Heart left ventricle (tissue), 16 donors: Measurements from ENCODE around the gene NAGA. TPM values are rescaled to one million over a fixed set of nuclear protein-coding genes. Genes with fewer than 3 reads are reported as not detected.
"Not testable (repeated sequence)": the region's sequence is repeated elsewhere in the genome, so short reads cannot be mapped to it uniquely, and the experiment has no call there.

Experiments
- ATAC-seq, 4 donors: fragments of 200-7000 bp; cut with Tn5 transposase; one replicate each; pipeline ENCODE4 v1.9.1; 2020 to 2022; ENCODE audit warnings: moderate library complexity in 4 of 4, mild to moderate bottlenecking in 3 of 4, moderate number of reproducible peaks in 1 of 4
- DNase-seq, 5 donors: peaks; one replicate each; pipeline ENCODE4 v3.0.0-alpha.2; 2020
- H3K27ac ChIP-seq, 12 donors: fragments of 200-600 bp; sonication (generic) in 4 of 12; one replicate each; pipeline versions ENCODE4 v1.5.0 to v1.8.0; 2016 to 2022; ENCODE audit warnings: mild to moderate bottlenecking in 2 of 12
- H3K27me3 ChIP-seq, 9 donors: fragments of 200-600 bp; sonication (generic) in 2 of 9; one replicate each; pipeline versions ENCODE4 v1.5.1 to v1.8.0; 2016 to 2022; ENCODE audit warnings: mild to moderate bottlenecking in 3 of 9
- H3K36me3 ChIP-seq, 9 donors: fragments of 200-600 bp; sonication (generic) in 2 of 9; one replicate each; pipeline versions ENCODE4 v1.5.0 to v1.8.0; 2018 to 2022; ENCODE audit warnings: mild to moderate bottlenecking in 2 of 9
- H3K4me1 ChIP-seq, 12 donors: fragments of 200-600 bp; sonication (generic) in 4 of 12; one replicate each; pipeline versions ENCODE4 v1.5.0 to v1.8.0; 2016 to 2022; ENCODE audit warnings: mild to moderate bottlenecking in 3 of 12
- H3K4me3 ChIP-seq, 12 donors: fragments of 200-600 bp; sonication (generic) in 4 of 12; one replicate each; pipeline versions ENCODE4 v1.5.0 to v1.8.0; 2017 to 2022; ENCODE audit warnings: mild to moderate bottlenecking in 9 of 12, moderate library complexity in 4 of 12
- H3K9me3 ChIP-seq, 12 donors: fragments of 200-600 bp; sonication (generic) in 4 of 12; one replicate each; pipeline versions ENCODE4 v1.5.0 to v1.8.0; 2016 to 2022; ENCODE audit warnings: mild to moderate bottlenecking in 1 of 12
- POLR2A ChIP-seq, 2 donors: fragments of 450-650 bp; IDR thresholded peaks; one replicate each; pipeline ENCODE4 v1.6.1; 2017; ENCODE audit warnings: antibody characterized with exemption in 2 of 2, mild to moderate bottlenecking in 2 of 2, moderate library complexity in 2 of 2
- WGBS, 4 donors: extraction: QIAGEN DNeasy Blood & Tissue Kit in 2 of 4; methylation state at CpG; one replicate each; pipeline versions ENCODE4 v1.1.5 to v1.1.7; 2013 to 2018; 5-methylcytosine and 5-hydroxymethylcytosine counted together
- intact Hi-C, 10 donors: fragments of 100-400 bp; cut with DNase I; formaldehyde crosslinking; loops; one replicate each; pipeline versions ENCODE4 v1.11.1 to v1.14.2; 2022
- polyA plus RNA-seq, 2 donors: library from polyadenylated mRNA; stranded (reverse); fragments of 200-250 nt; gene quantifications; one replicate each; pipeline ENCODE4 v1.2.3, GENCODE V29; 2013
- total RNA-seq, 9 donors: library from RNA; depleted of rRNA in 2 of 9; stranded (reverse); fragments of >200 nt in 2 of 9; fragmentation: NEBNext Ultra II Directional in 3 of 9; extraction: Animal tissue kit (Norgen Biotek cat#: 25700) in 3 of 9; gene quantifications; one replicate each; pipeline versions ENCODE4 v1.1.0 to v1.2.4, GENCODE V29; 2016 to 2023
- TF ChIP-seq, protein P1 (sequence below), 12 donors: fragments of 200-600 bp; sonication (generic) in 4 of 12; IDR thresholded peaks; one replicate each; pipeline versions ENCODE4 v1.5.0 to v1.8.0; 2018 to 2022; ENCODE audit warnings: antibody characterized with exemption in 12 of 12, mild to moderate bottlenecking in 5 of 12
- donor health status: ischemic (EF 13 %, LVEDD 7.1; RV severe dilation, severe dysfunction).
- donor health status: healthy with polysubstance abuse.
- donor health status: DM: no; HTN: yes; CAD: no.
- donor health status: DM: no; HTN: no; CAD: no.
- donor health status: ischemic (EF 25% LVEDD 6.9; RV normal size, moderate dysfunction).
- donor health status: ischemic (EF 25% LVEDD 5.7; RV mildly dilated, moderate dysfunction).
- donor health status: healthy.
- donor health status: DM: yes; HTN: yes; CAD: no.
- donor health status: ischemic (EF 35%, LVEDD 5.7; RV mildly dilated, moderate dysfunction).
- donor health status: nonischemic (EF 11% LVEDD 7.7; RV severe dilation, severe dysfunction).
- donor health status: DM: yes; HTN: yes; CAD: no.
- donor health status: PGD.
- donor health status: ischemic (EF 29% LVEDD 5.4; RV normal size, mild dysfunction).
- donor health status: nonischemic (EF 23%, LVEDD 6.1; RV moderate dilation, normal function).

Gene NAGA
- total and polyA plus RNA-seq, 11 donors, result 5.2 to 48.3 (median 13.8) TPM

- H3K9me3 ChIP-seq, result no peaks in the 10 kb centered on the region
- ATAC-seq (peak in 2 of 4 donors; percentile 9 to 11), DNase-seq (peak in 2 of 5 donors; percentile 52 to 55)
- intact Hi-C loops, result loop anchor here in 2 of 10 donors (10.0 kb wide), 3 partner anchors 202 to 388 kb away; partner anchors contain the start of genes SNU13 (in 1 of the 2), SREBF2 (in 1 of the 2) and TCF20 (in 1 of the 2)
- TF ChIP-seq POLR2A (IDR thresholded peaks at IDR 0.05), result no peak
- TF ChIP-seq, protein P1, sequence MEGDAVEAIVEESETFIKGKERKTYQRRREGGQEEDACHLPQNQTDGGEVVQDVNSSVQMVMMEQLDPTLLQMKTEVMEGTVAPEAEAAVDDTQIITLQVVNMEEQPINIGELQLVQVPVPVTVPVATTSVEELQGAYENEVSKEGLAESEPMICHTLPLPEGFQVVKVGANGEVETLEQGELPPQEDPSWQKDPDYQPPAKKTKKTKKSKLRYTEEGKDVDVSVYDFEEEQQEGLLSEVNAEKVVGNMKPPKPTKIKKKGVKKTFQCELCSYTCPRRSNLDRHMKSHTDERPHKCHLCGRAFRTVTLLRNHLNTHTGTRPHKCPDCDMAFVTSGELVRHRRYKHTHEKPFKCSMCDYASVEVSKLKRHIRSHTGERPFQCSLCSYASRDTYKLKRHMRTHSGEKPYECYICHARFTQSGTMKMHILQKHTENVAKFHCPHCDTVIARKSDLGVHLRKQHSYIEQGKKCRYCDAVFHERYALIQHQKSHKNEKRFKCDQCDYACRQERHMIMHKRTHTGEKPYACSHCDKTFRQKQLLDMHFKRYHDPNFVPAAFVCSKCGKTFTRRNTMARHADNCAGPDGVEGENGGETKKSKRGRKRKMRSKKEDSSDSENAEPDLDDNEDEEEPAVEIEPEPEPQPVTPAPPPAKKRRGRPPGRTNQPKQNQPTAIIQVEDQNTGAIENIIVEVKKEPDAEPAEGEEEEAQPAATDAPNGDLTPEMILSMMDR (IDR thresholded peaks at IDR 0.05), result no peak
- peak overlapping the region in 6 of 12 donors; percentile 45 to 93 (median 88) for H3K27ac ChIP-seq
- H3K27me3 ChIP-seq, result no peaks in the 10 kb centered on the region
- H3K36me3 ChIP-seq, result peaks cover 0 to 34% (median 11%) of the 10 kb centered on the region in 9 donors
- H3K4me1 ChIP-seq, result peaks cover 3 to 61% (median 35%) of the 10 kb centered on the region in 12 donors
- H3K4me3 ChIP-seq, result no peak overlapping the region
- WGBS, 4 donors, result 59 to 74% (median 68%) methylated on average over 8 of the region's 8 CpGs
These were observed 2.2 kb upstream of the NAGA start for GRCh38 chr22:42072606-42073330.

GRCh38 chr22:42071508-42071907 is 896 bp upstream of the NAGA start:
- H3K27ac ChIP-seq, result peak overlapping the region; percentile 67 to 94 (median 86)
- peaks cover 0 to 34% (median 18%) of the 10 kb centered on the region in 9 donors for H3K36me3 ChIP-seq
- H3K27me3 ChIP-seq, DNase-seq, ATAC-seq, H3K9me3 ChIP-seq: not testable (repeated sequence)
- H3K4me3 ChIP-seq, result peak overlapping the region in 9 of 12 donors; percentile 64 to 98 (median 74)
- intact Hi-C loops, result loop anchor here in 2 of 10 donors (10.0 kb wide), 3 partner anchors 203 to 387 kb away; partner anchors contain the start of genes SNU13 (in 1 of the 2), SREBF2 (in 1 of the 2) and TCF20 (in 1 of the 2)
- WGBS, 4 donors, result 70 to 80% (median 78%) methylated on average over 7 of the region's 7 CpGs
- peaks cover 3 to 58% (median 34%) of the 10 kb centered on the region in 12 donors for H3K4me1 ChIP-seq

- H3K4me3 ChIP-seq, result peak overlapping the region; percentile 37 to 98 (median 68)
- 16 to 23% (median 16%) methylated on average over 19 of the region's 19 CpGs for WGBS, 4 donors
- H3K36me3 ChIP-seq, result peaks cover 0 to 41% (median 24%) of the 10 kb centered on the region in 9 donors
- peaks cover 3 to 52% (median 32%) of the 10 kb centered on the region in 12 donors for H3K4me1 ChIP-seq
- H3K9me3 ChIP-seq, result no peaks in the 10 kb centered on the region
- H3K27ac ChIP-seq, result peak overlapping the region; percentile 51 to 94 (median 86)
- DNase-seq, result no peak
- no peaks in the 10 kb centered on the region for H3K27me3 ChIP-seq
- TF ChIP-seq, protein P1 (IDR thresholded peaks at IDR 0.05), result no peak
- TF ChIP-seq POLR2A (IDR thresholded peaks at IDR 0.05), result no peak
- ATAC-seq, result peak; percentile 0 to 28 (median 2)
- intact Hi-C loops, result loop anchor here in 4 of 10 donors (1.0 to 10.0 kb wide), 5 partner anchors 20 to 385 kb away; partner anchors contain the start of genes NDUFA6 (in 1 of the 4), SNU13 (in 1 of the 4), SREBF2 (in 1 of the 4) and TCF20 (in 1 of the 4)
These were observed 653 bp downstream of the NAGA start for GRCh38 chr22:42069801-42070516.

DNA sequence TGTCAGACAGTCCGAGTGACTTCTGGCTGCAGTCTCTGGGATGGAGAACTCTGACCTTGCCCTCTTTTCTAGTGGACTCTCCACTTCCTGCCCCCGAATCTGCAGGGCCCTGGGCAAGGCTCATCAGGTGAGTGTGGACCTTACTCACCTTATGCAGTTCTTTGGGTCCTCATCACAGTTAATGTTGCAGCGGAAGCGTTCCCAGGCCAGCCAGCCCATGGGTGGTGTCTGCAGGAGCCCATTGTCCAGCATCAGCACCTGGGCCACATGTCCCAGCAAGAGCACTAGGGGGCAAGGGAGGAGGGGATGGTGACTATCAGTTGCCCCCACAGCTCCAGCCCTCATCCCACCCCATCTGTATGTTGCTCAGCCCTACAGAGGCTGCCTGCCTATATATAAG is 2.3 kb downstream of the NAGA start:
- TF ChIP-seq, protein P1 (IDR thresholded peaks at IDR 0.05), result no peak
- no peak for TF ChIP-seq POLR2A (IDR thresholded peaks at IDR 0.05)
- intact Hi-C loops, result loop anchor here in 1 of 10 donors (10.0 kb wide), 1 partner anchor 63 kb away; no protein-coding TSS in a partner anchor
- Histone ChIP-seq H3K9me3 (no peaks in the 10 kb centered on the region), H3K27me3 (no peaks in the 10 kb centered on the region), H3K27ac (no peak overlapping the region), H3K4me3 (no peak overlapping the region), H3K36me3 (peaks cover 0 to 55% (median 28%) of the 10 kb centered on the region in 9 donors), H3K4me1 (peaks cover under 1 to 36% (median 18%) of the 10 kb centered on the region in 12 donors)
- DNase-seq (no peak), ATAC-seq (no peak)
- WGBS, 4 donors, result 90 to 98% (median 93%) methylated on average over 4 of the region's 4 CpGs
